Amygdala (tissue), 56 donors: Measurements from ENCODE around the gene ADAMTS15.
A peak's percentile ranks its signal among the peaks of the same experiment; 100 is the strongest.

Experiments used
- DNase-seq, 56 donors: peaks; one replicate each; lab custom pipeline; 2025; lab: John Stamatoyannopoulos, UW

ADAMTS15 gene, protein sequence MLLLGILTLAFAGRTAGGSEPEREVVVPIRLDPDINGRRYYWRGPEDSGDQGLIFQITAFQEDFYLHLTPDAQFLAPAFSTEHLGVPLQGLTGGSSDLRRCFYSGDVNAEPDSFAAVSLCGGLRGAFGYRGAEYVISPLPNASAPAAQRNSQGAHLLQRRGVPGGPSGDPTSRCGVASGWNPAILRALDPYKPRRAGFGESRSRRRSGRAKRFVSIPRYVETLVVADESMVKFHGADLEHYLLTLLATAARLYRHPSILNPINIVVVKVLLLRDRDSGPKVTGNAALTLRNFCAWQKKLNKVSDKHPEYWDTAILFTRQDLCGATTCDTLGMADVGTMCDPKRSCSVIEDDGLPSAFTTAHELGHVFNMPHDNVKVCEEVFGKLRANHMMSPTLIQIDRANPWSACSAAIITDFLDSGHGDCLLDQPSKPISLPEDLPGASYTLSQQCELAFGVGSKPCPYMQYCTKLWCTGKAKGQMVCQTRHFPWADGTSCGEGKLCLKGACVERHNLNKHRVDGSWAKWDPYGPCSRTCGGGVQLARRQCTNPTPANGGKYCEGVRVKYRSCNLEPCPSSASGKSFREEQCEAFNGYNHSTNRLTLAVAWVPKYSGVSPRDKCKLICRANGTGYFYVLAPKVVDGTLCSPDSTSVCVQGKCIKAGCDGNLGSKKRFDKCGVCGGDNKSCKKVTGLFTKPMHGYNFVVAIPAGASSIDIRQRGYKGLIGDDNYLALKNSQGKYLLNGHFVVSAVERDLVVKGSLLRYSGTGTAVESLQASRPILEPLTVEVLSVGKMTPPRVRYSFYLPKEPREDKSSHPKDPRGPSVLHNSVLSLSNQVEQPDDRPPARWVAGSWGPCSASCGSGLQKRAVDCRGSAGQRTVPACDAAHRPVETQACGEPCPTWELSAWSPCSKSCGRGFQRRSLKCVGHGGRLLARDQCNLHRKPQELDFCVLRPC

DNA sequence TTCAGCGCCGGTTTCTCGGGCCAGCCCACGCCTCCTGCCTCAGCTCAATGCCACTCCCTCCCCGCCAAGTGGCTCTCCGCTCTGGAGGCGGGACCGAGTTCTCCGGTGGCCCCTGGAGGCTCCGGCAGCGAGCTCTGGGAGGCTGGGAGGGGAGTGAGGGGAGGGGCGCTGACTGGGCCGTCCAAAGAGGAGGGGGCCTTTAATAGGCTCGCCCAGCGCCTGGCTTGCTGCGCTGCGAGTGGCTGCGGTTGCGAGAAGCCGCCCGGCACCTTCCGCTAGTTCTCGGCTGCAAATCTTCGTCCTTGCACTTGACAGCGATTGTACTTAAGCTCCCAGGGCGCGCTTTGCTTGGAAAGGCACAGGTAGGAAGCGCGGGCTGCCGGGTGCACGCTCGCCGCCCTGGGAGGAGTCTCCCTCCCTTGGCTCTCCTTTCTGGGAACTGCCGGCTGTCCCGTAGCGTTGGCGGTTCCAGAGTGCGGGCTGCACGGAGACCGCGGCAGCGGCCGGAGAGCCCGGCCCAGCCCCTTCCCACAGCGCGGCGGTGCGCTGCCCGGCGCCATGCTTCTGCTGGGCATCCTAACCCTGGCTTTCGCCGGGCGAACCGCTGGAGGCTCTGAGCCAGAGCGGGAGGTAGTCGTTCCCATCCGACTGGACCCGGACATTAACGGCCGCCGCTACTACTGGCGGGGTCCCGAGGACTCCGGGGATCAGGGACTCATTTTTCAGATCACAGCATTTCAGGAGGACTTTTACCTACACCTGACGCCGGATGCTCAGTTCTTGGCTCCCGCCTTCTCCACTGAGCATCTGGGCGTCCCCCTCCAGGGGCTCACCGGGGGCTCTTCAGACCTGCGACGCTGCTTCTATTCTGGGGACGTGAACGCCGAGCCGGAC is at the start of gene ADAMTS15:
Gene ADAMTS15, plus strand, starts transcription at position 230 of the 894 bp plus-strand sequence. Its CDS starts 329 bp downstream, at position 559.
- DNase-seq = peak in 14 of 56 donors; percentile 11 to 41 (median 28)

GRCh38 chr11:130399196-130399595 is 49.2 kb upstream of the ADAMTS15 start:
- DNase-seq = no peak

DNA sequence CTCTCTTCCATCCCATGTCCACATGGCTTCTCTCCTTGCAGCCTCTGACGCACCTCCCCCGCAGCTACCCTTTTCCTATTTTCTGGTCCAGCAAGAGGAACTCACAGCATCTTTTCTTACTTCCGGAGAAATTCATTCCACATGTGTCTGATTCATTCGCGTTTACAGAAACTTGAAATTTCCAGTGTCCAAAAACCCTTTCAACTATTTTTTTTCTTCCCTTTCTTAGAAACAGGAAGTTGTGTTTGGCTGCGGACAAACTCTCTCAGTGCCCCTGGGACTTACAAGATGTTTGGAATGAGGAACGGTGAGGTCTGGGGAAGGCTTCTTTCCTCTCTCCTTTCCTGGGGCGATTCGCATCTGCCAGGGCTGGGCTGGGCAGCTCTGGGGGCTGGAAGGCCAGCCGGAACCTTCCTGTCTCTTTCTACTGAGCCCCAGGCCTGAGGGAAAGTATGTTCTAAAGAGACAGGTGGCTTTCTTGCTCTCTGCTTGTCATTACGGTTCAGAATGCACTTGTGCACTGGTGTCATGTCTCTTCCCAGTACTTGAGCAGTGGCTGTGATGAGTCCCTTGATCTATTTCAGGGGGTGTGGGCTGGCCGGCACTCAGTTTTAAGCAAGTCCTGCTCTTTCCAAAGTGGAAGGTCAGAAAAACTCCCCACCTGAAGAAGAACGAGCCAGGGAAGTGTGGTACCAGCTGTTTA is 47.5 kb upstream of the ADAMTS15 start:
- DNase-seq = no peak

- no peak for DNase-seq
These were observed 45.9 kb upstream of the ADAMTS15 start for GRCh38 chr11:130402570-130402969.

DNA sequence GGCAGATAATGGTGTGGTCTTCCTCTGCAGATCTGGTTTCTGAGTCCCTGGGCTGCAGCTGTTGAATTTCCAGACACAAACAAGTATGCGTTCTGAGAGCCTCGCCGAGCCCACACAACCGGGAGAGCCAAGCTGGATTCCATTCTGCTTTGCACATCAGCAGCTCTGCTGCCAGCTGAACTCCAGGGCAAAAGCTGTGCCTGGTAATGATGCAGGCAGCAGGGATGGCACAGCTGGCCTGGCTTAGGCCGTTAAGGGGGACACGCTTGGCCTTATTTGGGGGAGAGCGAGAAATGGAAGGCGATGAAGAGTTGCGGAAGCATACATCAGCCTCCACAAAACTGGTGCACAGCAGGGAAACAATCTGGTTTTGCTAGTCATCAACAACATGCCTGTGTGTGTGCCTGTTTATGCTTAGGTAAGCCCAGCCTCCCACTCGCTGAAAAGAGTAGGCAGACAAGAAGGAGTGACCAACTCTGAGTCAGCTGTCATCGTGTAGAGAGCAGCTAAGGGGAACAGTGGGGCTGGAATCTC is 45.1 kb upstream of the ADAMTS15 start:
- peak in 43 of 56 donors; percentile 12 to 82 (median 51) for DNase-seq

- DNase-seq = no peak
These were observed 44.5 kb upstream of the ADAMTS15 start for GRCh38 chr11:130403967-130404366.

- DNase-seq = no peak
These were observed 43.7 kb upstream of the ADAMTS15 start for GRCh38 chr11:130404727-130405126.

- no peak for DNase-seq
These were observed 43.0 kb upstream of the ADAMTS15 start for GRCh38 chr11:130405428-130405827.

- DNase-seq = peak in 1 of 56 donors; percentile 26
These were observed 40.5 kb upstream of the ADAMTS15 start for GRCh38 chr11:130407978-130408377.

DNA sequence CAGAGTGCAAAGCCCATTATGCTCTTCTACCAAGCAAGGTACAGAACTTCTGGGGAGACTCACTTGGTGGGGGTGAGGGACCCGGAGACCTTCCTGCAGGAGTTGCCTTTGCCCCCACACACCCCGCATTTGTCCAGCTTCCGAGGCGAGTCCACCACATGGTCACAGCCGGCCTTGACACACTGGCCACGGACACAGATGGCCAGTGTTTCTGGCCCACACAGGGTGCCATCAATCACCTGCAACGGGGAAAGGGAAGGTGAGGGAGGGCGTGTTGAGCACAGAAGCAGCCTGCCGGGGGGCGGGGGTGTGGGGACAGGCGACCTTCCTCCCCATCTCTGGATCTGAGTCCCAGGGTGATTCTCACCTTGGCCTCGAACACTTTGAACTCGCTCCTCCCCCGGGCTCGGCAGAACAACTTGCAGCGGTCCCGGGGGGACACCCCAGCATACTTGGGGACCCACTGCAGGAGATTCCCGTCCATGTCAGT is 40.0 kb upstream of the ADAMTS15 start:
- DNase-seq = no peak

DNA sequence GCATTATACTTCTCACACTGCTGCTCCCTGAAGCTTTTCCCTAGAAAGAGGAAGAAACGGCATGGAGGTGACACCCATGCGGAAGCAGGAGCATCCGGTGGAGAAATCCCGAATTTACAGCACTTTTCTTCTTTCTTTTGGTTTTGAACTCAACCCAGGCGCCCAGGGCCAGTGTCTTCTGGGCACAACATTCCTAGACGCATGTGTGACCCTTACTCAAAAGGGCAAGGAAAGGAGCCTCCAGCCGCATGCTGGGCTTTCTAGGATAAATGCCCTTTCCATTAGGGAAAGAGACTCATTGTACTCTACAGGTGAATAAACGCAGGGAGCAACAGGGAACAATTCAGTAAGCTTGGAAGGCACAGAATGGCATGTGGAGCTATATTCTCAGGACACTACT is 39.5 kb upstream of the ADAMTS15 start:
- no peak for DNase-seq

- peak in 5 of 56 donors; percentile 24 to 59 (median 32) for DNase-seq
These were observed 38.7 kb upstream of the ADAMTS15 start for GRCh38 chr11:130409594-130410388.

- DNase-seq = no peak
These were observed 37.2 kb upstream of the ADAMTS15 start for GRCh38 chr11:130411223-130411622.

- DNase-seq = peak in 6 of 56 donors; percentile 7 to 38 (median 21)
These were observed 34.9 kb upstream of the ADAMTS15 start for GRCh38 chr11:130413405-130414106.

- no peak for DNase-seq
These were observed 34.1 kb upstream of the ADAMTS15 start for GRCh38 chr11:130414107-130415080.
